Suprapubic skin (tissue), 4 donors: ENCODE results near the gene EXT2. TPM values are rescaled to one million over a fixed set of nuclear protein-coding genes. Genes with fewer than 3 reads are reported as not detected.

Source experiments
- DNase-seq, 2 donors: peaks; one replicate each; pipeline ENCODE4 v3.0.0-alpha.2; 2019; ENCODE audit warnings: low spot score in 2 of 2
- H3K27ac ChIP-seq: fragments of 200-600 bp; sonication (generic); one replicate; pipeline ENCODE4 v1.5.1; 2019
- H3K27me3 ChIP-seq: fragments of 200-600 bp; sonication (generic); one replicate; pipeline ENCODE4 v1.5.1; 2019
- H3K36me3 ChIP-seq: fragments of 200-600 bp; sonication (generic); one replicate; pipeline ENCODE4 v1.5.1; 2019
- H3K4me1 ChIP-seq: fragments of 200-600 bp; sonication (generic); one replicate; pipeline ENCODE4 v1.5.1; 2019
- H3K4me3 ChIP-seq: fragments of 200-600 bp; sonication (generic); one replicate; pipeline ENCODE4 v1.5.1; 2019; ENCODE audit warnings: mild to moderate bottlenecking
- H3K9me3 ChIP-seq: fragments of 200-600 bp; sonication (generic); one replicate; pipeline ENCODE4 v1.5.1; 2019
- EP300 ChIP-seq: sonication (generic); formaldehyde crosslinking; IDR thresholded peaks from one replicate; pipeline ENCODE4 v1.6.1; 2017; ENCODE audit warnings: antibody characterized with exemption
- POLR2A ChIP-seq, 2 donors: fragments of 450-650 bp; IDR thresholded peaks; one replicate each; pipeline ENCODE4 v1.6.1; 2017; ENCODE audit warnings: antibody characterized with exemption in 2 of 2, mild to moderate bottlenecking in 2 of 2, moderate library complexity in 2 of 2
- POLR2AphosphoS5 ChIP-seq, 3 donors: sonication (generic); formaldehyde crosslinking; IDR thresholded peaks; one replicate each; pipeline ENCODE4 v1.6.1; 2017; ENCODE audit warnings: antibody characterized with exemption in 3 of 3
- WGBS: methylation state at CpG from one replicate; pipeline ENCODE4 v1.1.5; 2018; 5-methylcytosine and 5-hydroxymethylcytosine counted together
- total RNA-seq, 4 donors: library from RNA; depleted of rRNA; stranded (reverse); fragments of >200 nt; gene quantifications; one replicate each; pipeline ENCODE4 v1.1.0, GENCODE V29; 2016
- TF ChIP-seq, protein P1 (sequence below), 2 donors: fragments of 200-600 bp in 1 of 2; fragments of 450-650 bp in 1 of 2; sonication (generic) in 1 of 2; IDR thresholded peaks; one replicate each; pipeline ENCODE4 v1.5.1; 2016 to 2019; ENCODE audit warnings: antibody characterized with exemption in 2 of 2, mild to moderate bottlenecking in 1 of 2, moderate library complexity in 1 of 2

EXT2 gene
- total RNA-seq, 4 donors from 2014 or later, result 66.3 to 82.0 (median 72.4) TPM

GRCh38 chr11:44171518-44171917, 76.0 kb downstream of the EXT2 start:
- Histone ChIP-seq H3K4me3 (no peak overlapping the region), H3K4me1 (no peaks in the 10 kb centered on the region), H3K27me3 (no peaks in the 10 kb centered on the region), H3K27ac (no peak overlapping the region), H3K9me3 (no peaks in the 10 kb centered on the region), H3K36me3 (peaks cover 14% of the 10 kb centered on the region)
- no peak for DNase-seq
- TF ChIP-seq POLR2AphosphoS5 (IDR thresholded peaks at IDR 0.05) (no peak), EP300 (no peak), POLR2A (IDR thresholded peaks at IDR 0.05) (no peak)
- TF ChIP-seq, protein P1, sequence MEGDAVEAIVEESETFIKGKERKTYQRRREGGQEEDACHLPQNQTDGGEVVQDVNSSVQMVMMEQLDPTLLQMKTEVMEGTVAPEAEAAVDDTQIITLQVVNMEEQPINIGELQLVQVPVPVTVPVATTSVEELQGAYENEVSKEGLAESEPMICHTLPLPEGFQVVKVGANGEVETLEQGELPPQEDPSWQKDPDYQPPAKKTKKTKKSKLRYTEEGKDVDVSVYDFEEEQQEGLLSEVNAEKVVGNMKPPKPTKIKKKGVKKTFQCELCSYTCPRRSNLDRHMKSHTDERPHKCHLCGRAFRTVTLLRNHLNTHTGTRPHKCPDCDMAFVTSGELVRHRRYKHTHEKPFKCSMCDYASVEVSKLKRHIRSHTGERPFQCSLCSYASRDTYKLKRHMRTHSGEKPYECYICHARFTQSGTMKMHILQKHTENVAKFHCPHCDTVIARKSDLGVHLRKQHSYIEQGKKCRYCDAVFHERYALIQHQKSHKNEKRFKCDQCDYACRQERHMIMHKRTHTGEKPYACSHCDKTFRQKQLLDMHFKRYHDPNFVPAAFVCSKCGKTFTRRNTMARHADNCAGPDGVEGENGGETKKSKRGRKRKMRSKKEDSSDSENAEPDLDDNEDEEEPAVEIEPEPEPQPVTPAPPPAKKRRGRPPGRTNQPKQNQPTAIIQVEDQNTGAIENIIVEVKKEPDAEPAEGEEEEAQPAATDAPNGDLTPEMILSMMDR (IDR thresholded peaks at IDR 0.05), result no peak
- 98% methylated on average over 4 of the region's 4 CpGs for WGBS

DNA sequence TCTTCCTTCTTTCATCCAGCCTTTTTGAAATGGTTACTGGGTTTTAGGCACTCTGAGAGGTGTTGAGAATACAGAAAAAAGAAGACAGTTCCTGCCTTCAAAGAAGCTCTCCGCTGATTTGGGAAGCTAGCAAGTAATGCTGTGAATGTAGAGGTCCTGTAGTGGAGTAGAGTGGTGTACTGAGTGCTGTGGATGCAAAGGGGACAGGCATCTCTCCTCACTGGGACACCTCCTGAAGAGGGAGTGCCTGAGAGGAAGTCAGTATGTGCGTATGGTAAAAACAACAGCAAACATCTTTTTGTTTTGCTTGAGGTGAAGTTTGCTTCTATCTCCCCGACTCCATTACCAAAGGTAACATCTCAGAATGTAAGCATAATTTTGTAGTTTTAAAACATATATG, 77.5 kb downstream of the EXT2 start:
- 99% methylated on average over 3 of the region's 3 CpGs for WGBS
- H3K9me3 ChIP-seq, result no peaks in the 10 kb centered on the region
- DNase-seq, result no peak

DNA sequence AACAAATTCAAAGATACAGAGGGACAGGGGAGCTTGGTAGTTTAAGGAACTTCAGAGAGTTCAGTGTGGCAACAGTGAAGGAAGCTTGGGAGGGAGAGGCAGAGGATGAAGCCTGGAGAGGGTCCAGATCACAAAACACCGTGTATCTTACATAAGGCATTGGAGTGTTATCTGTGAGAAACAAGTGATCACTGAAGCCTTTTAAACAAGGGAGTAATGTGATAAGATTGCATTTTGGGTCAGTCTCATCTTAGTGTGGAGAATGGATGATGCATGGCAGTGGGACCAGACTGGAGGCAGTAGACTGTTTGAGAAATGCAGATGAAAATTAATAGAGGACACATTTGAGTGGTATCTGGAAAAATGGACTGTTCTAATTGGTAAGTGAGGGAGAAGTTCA, 79.4 kb downstream of the EXT2 start:
- Histone ChIP-seq H3K27ac (no peak overlapping the region), H3K9me3 (no peaks in the 10 kb centered on the region), H3K4me1 (no peaks in the 10 kb centered on the region), H3K4me3 (no peak overlapping the region), H3K36me3 (peaks cover 14% of the 10 kb centered on the region), H3K27me3 (no peaks in the 10 kb centered on the region)
- WGBS, result 78% methylated on average over 1 of the region's 1 CpG
- DNase-seq, result no peak
- no peak for TF ChIP-seq POLR2A (IDR thresholded peaks at IDR 0.05)
- TF ChIP-seq, protein P1 (IDR thresholded peaks at IDR 0.05), result no peak
- TF ChIP-seq POLR2AphosphoS5 (IDR thresholded peaks at IDR 0.05), result no peak
- no peak for TF ChIP-seq EP300

More for the DNA sequence above, 77.5 kb downstream of the EXT2 start:
- no peak overlapping the region for H3K4me3 ChIP-seq
- no peaks in the 10 kb centered on the region for H3K27me3 ChIP-seq
- TF ChIP-seq EP300 (no peak), POLR2AphosphoS5 (IDR thresholded peaks at IDR 0.05) (no peak), POLR2A (IDR thresholded peaks at IDR 0.05) (no peak)
- TF ChIP-seq, protein P1 (IDR thresholded peaks at IDR 0.05), result no peak
- H3K4me1 ChIP-seq, result no peaks in the 10 kb centered on the region
- peaks cover 14% of the 10 kb centered on the region for H3K36me3 ChIP-seq
- H3K27ac ChIP-seq, result no peak overlapping the region

- H3K4me1 ChIP-seq, result no peaks in the 10 kb centered on the region
- 82% methylated on average over 5 of the region's 5 CpGs for WGBS
- TF ChIP-seq EP300 (no peak), POLR2A (IDR thresholded peaks at IDR 0.05) (no peak), POLR2AphosphoS5 (IDR thresholded peaks at IDR 0.05) (no peak)
- TF ChIP-seq, protein P1 (IDR thresholded peaks at IDR 0.05), result no peak
- H3K9me3 ChIP-seq, result no peaks in the 10 kb centered on the region
- DNase-seq, result no peak
- H3K4me3 ChIP-seq, result no peak overlapping the region
- H3K27ac ChIP-seq, result no peak overlapping the region
- peaks cover 12% of the 10 kb centered on the region for H3K36me3 ChIP-seq
- no peaks in the 10 kb centered on the region for H3K27me3 ChIP-seq
These were observed 81.2 kb downstream of the EXT2 start for GRCh38 chr11:44176546-44177213.

- Histone ChIP-seq H3K27ac (no peak overlapping the region), H3K9me3 (no peaks in the 10 kb centered on the region), H3K4me3 (no peak overlapping the region), H3K36me3 (peaks cover under 1% of the 10 kb centered on the region), H3K27me3 (no peaks in the 10 kb centered on the region), H3K4me1 (no peaks in the 10 kb centered on the region)
- WGBS, result 100% methylated on average over 1 of the region's 1 CpG
- no peak for TF ChIP-seq POLR2A (IDR thresholded peaks at IDR 0.05)
- TF ChIP-seq POLR2AphosphoS5 (IDR thresholded peaks at IDR 0.05), result no peak
- TF ChIP-seq, protein P1 (IDR thresholded peaks at IDR 0.05), result no peak
- no peak for TF ChIP-seq EP300
- no peak for DNase-seq
These were observed 82.4 kb downstream of the EXT2 start for GRCh38 chr11:44177905-44178304.
